HCT116 (cell line): ENCODE measurements around the gene PTPN20. TPM values are rescaled to one million over a fixed set of nuclear protein-coding genes. Genes with fewer than 3 reads are reported as not detected.

ENCODE experiments used
- ATAC-seq: fragments of 200-7000 bp; cut with Tn5 transposase; 2 replicates; pipeline ENCODE4 v1.9.1; 2020; ENCODE audit warnings: mild to moderate bottlenecking, moderate library complexity
- BruUV-seq: library from RNA; stranded (reverse); fragments of 400-500 nt; replicated peaks from 2 replicates; lab custom pipeline; 2021; lab: Mats Ljungman, UMichigan
- CTCF ChIA-PET: fragments of 300-600 bp; sonication (Branson Sonifier 250); formaldehyde crosslinking; loops from one replicate; lab custom pipeline; 2021; ENCODE audit warnings: antibody characterized with exemption; lab: Charles Lee
- POLR2A ChIA-PET: fragments of 300-600, 350-600 bp; sonication (Branson Sonifier 250); formaldehyde crosslinking; loops from one replicate; lab custom pipeline; 2021; ENCODE audit warnings: antibody characterized with exemption; lab: Charles Lee
- RAD21 ChIA-PET, 2 experiments: fragments of 300-600 bp; sonication (Branson Sonifier 250); formaldehyde crosslinking; loops; one replicate each; lab custom pipeline; 2023; ENCODE audit warnings: low total read pairs in 2 of 2; ENCODE audit not compliant: uncharacterized antibody in 2 of 2, unreplicated experiment in 2 of 2, low non-redundant PET in 1 of 2; lab: Charles Lee
- DNase-seq: peaks from one replicate; pipeline ENCODE4 v3.0.0-alpha.2; 2010; ENCODE audit warnings: low read depth, low spot score
- H2AFZ ChIP-seq: fragments of 200-600 bp; shearing (Covaris generic), sonication (generic); 2 replicates; pipeline ENCODE4 v1.6.1; 2017; ENCODE audit warnings: low read depth, mixed run types, mixed read lengths, antibody characterized with exemption, low read length; ENCODE audit not compliant: poor library complexity, severe bottlenecking
- H3K27ac ChIP-seq: 2 replicates; pipeline ENCODE4 v1.5.1; 2012; ENCODE audit warnings: low read depth, low read length
- H3K27me3 ChIP-seq: fragments of 200-600 bp; sonication (generic); 2 replicates; pipeline ENCODE4 v1.6.1; 2016; ENCODE audit warnings: mixed run types, low read length, mixed read lengths; ENCODE audit not compliant: insufficient read depth
- H3K36me3 ChIP-seq, 2 experiments: fragments of 200-500 bp in 1 of 2; fragments of 200-600 bp in 1 of 2; sonication (Bioruptor generic) in 1 of 2; sonication (generic) in 1 of 2; 2 replicates each; pipeline versions ENCODE4 v1.5.1 to v1.6.1; 2014 to 2016; ENCODE audit warnings: low read length in 2 of 2, inconsistent platforms in 1 of 2, mixed read lengths in 1 of 2, mixed run types in 1 of 2; ENCODE audit not compliant: insufficient read depth in 2 of 2, control insufficient read depth in 1 of 2
- H3K4me1 ChIP-seq, 2 experiments: fragments of 200-600 bp in 1 of 2; sonication (generic) in 1 of 2; 2 replicates each; pipeline versions ENCODE4 v1.5.1 to v1.6.1; 2012 to 2017; ENCODE audit warnings: low read length in 2 of 2, inconsistent platforms in 1 of 2, mild to moderate bottlenecking in 1 of 2, mixed read lengths in 1 of 2, mixed run types in 1 of 2, moderate library complexity in 1 of 2; ENCODE audit not compliant: insufficient read depth in 2 of 2, control insufficient read depth in 1 of 2
- H3K4me2 ChIP-seq: fragments of 200-600 bp; sonication (generic); 2 replicates; pipeline ENCODE4 v1.6.1; 2017; ENCODE audit warnings: mixed run types, low read length, mixed read lengths
- H3K4me3 ChIP-seq, 2 experiments: fragments of 200-600 bp in 1 of 2; sonication (generic) in 1 of 2; replicated peaks in 1 of 2; 2 replicates each; pipeline ENCODE4 v1.5.1; 2011 to 2016; ENCODE audit warnings: low read length in 2 of 2, control low read depth in 1 of 2, low read depth in 1 of 2, mild to moderate bottlenecking in 1 of 2, mixed read lengths in 1 of 2, mixed run types in 1 of 2
- H3K79me2 ChIP-seq: fragments of 200-600 bp; sonication (generic); 2 replicates; pipeline ENCODE4 v1.6.1; 2017; ENCODE audit warnings: mild to moderate bottlenecking, mixed run types, low read length, moderate library complexity, mixed read lengths; ENCODE audit not compliant: insufficient read depth
- H3K9ac ChIP-seq: fragments of 200-600 bp; sonication (generic); 2 replicates; pipeline ENCODE4 v1.6.1; 2016; ENCODE audit warnings: low read length, mixed read lengths
- H3K9me2 ChIP-seq: fragments of 200-600 bp; sonication (generic), shearing (Covaris generic); 2 replicates; pipeline ENCODE4 v1.6.1; 2017; ENCODE audit warnings: mixed run types, mild to moderate bottlenecking, moderate library complexity; ENCODE audit not compliant: insufficient read depth
- H3K9me3 ChIP-seq, 2 experiments: fragments of 200-500 bp in 1 of 2; fragments of 200-600 bp in 1 of 2; sonication (Bioruptor generic) in 1 of 2; sonication (generic) in 1 of 2; 2 replicates each; pipeline ENCODE4 v1.6.1; 2014 to 2017; ENCODE audit warnings: low read length in 2 of 2, mixed read lengths in 2 of 2, inconsistent platforms in 1 of 2, low read depth in 1 of 2, mild to moderate bottlenecking in 1 of 2, mixed run types in 1 of 2, moderate library complexity in 1 of 2; ENCODE audit not compliant: control insufficient read depth in 1 of 2, insufficient read depth in 1 of 2
- H4K20me1 ChIP-seq: fragments of 200-600 bp; sonication (generic), shearing (Covaris generic); 2 replicates; pipeline ENCODE4 v1.6.1; 2017; ENCODE audit warnings: mixed run types, mild to moderate bottlenecking, moderate library complexity; ENCODE audit not compliant: insufficient read depth
- CBX3 ChIP-seq: IDR thresholded peaks from 2 replicates; pipeline ENCODE4 v1.6.1; 2012; ENCODE audit warnings: low read depth
- ELF1 ChIP-seq: IDR thresholded peaks from 2 replicates; pipeline ENCODE4 v1.6.1; 2012; ENCODE audit warnings: low read depth, borderline replicate concordance
- EZH2 ChIP-seq: fragments of 200-600 bp; sonication (generic); IDR thresholded peaks from 2 replicates; pipeline ENCODE4 v1.6.1; 2017; ENCODE audit warnings: antibody characterized with exemption, mixed run types
- EZH2phosphoT487 ChIP-seq: fragments of 200-600 bp; IDR thresholded peaks from 2 replicates; pipeline ENCODE4 v1.6.1; 2018; ENCODE audit warnings: antibody characterized with exemption, borderline replicate concordance
- FOSL1 ChIP-seq: IDR thresholded peaks from 2 replicates; pipeline ENCODE4 v1.6.1; 2012; ENCODE audit warnings: low read depth
- JUND ChIP-seq: IDR thresholded peaks from 2 replicates; pipeline ENCODE4 v1.6.1; 2012
- POLR2A ChIP-seq: IDR thresholded peaks from 2 replicates; pipeline ENCODE4 v1.7.0; 2011; ENCODE audit warnings: borderline replicate concordance; ENCODE audit not compliant: insufficient read depth, insufficient read length; ENCODE audit errors: extremely low read depth
- POLR2AphosphoS5 ChIP-seq: IDR thresholded peaks from 2 replicates; pipeline ENCODE4 v1.6.1; 2011; ENCODE audit warnings: mild to moderate bottlenecking, low read depth, low read length, moderate library complexity
- RAD21 ChIP-seq: IDR thresholded peaks from 2 replicates; pipeline ENCODE4 v1.6.1; 2012; ENCODE audit warnings: low read depth, mild to moderate bottlenecking
- REST ChIP-seq: IDR thresholded peaks from 2 replicates; pipeline ENCODE4 v1.6.1; 2012; ENCODE audit warnings: low read depth
- SIN3A ChIP-seq: IDR thresholded peaks from 2 replicates; pipeline ENCODE4 v1.6.1; 2012; ENCODE audit warnings: low read depth
- SP1 ChIP-seq: IDR thresholded peaks from 2 replicates; pipeline ENCODE4 v1.6.1; 2012; ENCODE audit warnings: low read depth
- SRF ChIP-seq: IDR thresholded peaks from 2 replicates; pipeline ENCODE4 v1.6.1; 2012; ENCODE audit warnings: low read depth
- TCF7L2 ChIP-seq: IDR thresholded peaks from 2 replicates; pipeline ENCODE4 v1.7.0; 2011; ENCODE audit warnings: borderline replicate concordance, inconsistent platforms; ENCODE audit not compliant: insufficient read depth, insufficient read length; ENCODE audit errors: extremely low read depth
- YY1 ChIP-seq: IDR thresholded peaks from 2 replicates; pipeline ENCODE4 v1.6.1; 2011; ENCODE audit warnings: low read length, low read depth, moderate library complexity, mild to moderate bottlenecking; ENCODE audit not compliant: insufficient replicate concordance; ENCODE audit errors: extremely low read depth
- ZBTB33 ChIP-seq: IDR thresholded peaks from 2 replicates; pipeline ENCODE4 v1.6.1; 2011; ENCODE audit warnings: mild to moderate bottlenecking, low read length, moderate library complexity; ENCODE audit not compliant: insufficient replicate concordance; ENCODE audit errors: extremely low read depth
- ZFX ChIP-seq: fragments of 450-650 bp; IDR thresholded peaks from 2 replicates; pipeline ENCODE4 v1.6.1; 2017
- ZNF274 ChIP-seq: fragments of 200-500 bp; sonication (Bioruptor generic); IDR thresholded peaks from 2 replicates; pipeline ENCODE4 v1.6.1; 2014; ENCODE audit warnings: mild to moderate bottlenecking, low read depth, low read length, inconsistent platforms
- intact Hi-C: fragments of 100-400 bp; cut with micrococcal nuclease; formaldehyde crosslinking; loops from 2 replicates; pipeline ENCODE4 v1.10.0; 2022
- total RNA-seq: library from RNA; stranded (reverse); gene quantifications from one replicate; pipeline ENCODE4 v1.2.1, GENCODE V29; 2021; ENCODE audit not compliant: unreplicated experiment
- TF ChIP-seq, protein P1 (sequence below), 3 experiments: fragments of 200-600 bp in 1 of 3; sonication (generic) in 1 of 3; IDR thresholded peaks in 2 of 3; conservative IDR thresholded peaks in 1 of 3; 2 replicates each; pipeline ENCODE4 v1.5.1; 2012 to 2017; ENCODE audit warnings: low read depth in 2 of 3, low read length in 2 of 3, antibody characterized with exemption in 1 of 3, borderline replicate concordance in 1 of 3, control low read depth in 1 of 3, mild to moderate bottlenecking in 1 of 3, mixed read lengths in 1 of 3, mixed run types in 1 of 3, moderate library complexity in 1 of 3; ENCODE audit not compliant: insufficient read depth in 1 of 3

The PTPN20 gene
- total RNA-seq, 1 experiment from 2014 or later, result not detected

DNA sequence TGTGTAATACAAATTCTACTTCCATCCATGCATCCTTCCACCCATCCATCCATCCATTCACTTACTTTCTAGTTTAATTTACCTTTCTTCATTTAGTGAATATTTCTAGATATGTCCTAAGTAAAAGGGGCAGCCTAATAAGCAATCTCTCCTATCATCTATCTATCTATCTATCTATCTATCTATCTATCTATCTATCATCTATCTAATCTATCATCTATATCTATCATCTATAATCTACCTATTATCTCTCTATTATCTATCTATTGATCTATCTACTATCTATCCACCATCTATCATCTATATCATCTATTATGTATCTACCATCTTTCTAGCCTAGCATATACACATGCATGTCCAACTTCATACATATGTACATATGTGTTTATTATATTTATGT, 104.2 kb downstream of the PTPN20 start:
- H3K4me1 ChIP-seq, result no peaks in the 10 kb centered on the region
- ATAC-seq (no peak), DNase-seq (no peak)
- no TSS peak for BruUV-seq
- CTCF ChIA-PET, result no interaction called here
- H3K27me3 ChIP-seq, result no peaks in the 10 kb centered on the region
- no peak overlapping the region for H3K4me2 ChIP-seq
- no peaks in the 10 kb centered on the region for H3K79me2 ChIP-seq
- RAD21 ChIA-PET, result no interaction called here
- no peak overlapping the region for H3K9ac ChIP-seq
- H3K9me3 ChIP-seq, result no peaks in the 10 kb centered on the region
- intact Hi-C loops, result no loop called here
- H2AFZ ChIP-seq, result no peak overlapping the region
- TF ChIP-seq FOSL1 (no peak), SP1 (no peak), ZBTB33 (no peak), ELF1 (no peak), CBX3 (no peak), EZH2phosphoT487 (no peak), POLR2AphosphoS5 (no peak), ZFX (no peak), EZH2 (no peak), REST (no peak), ZNF274 (no peak), YY1 (no peak), TCF7L2 (no peak), RAD21 (no peak), POLR2A (no peak), SIN3A (no peak), JUND (no peak), SRF (no peak)
- TF ChIP-seq, protein P1, sequence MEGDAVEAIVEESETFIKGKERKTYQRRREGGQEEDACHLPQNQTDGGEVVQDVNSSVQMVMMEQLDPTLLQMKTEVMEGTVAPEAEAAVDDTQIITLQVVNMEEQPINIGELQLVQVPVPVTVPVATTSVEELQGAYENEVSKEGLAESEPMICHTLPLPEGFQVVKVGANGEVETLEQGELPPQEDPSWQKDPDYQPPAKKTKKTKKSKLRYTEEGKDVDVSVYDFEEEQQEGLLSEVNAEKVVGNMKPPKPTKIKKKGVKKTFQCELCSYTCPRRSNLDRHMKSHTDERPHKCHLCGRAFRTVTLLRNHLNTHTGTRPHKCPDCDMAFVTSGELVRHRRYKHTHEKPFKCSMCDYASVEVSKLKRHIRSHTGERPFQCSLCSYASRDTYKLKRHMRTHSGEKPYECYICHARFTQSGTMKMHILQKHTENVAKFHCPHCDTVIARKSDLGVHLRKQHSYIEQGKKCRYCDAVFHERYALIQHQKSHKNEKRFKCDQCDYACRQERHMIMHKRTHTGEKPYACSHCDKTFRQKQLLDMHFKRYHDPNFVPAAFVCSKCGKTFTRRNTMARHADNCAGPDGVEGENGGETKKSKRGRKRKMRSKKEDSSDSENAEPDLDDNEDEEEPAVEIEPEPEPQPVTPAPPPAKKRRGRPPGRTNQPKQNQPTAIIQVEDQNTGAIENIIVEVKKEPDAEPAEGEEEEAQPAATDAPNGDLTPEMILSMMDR (IDR thresholded peaks at IDR 0.05 in 2 of 3, conservative IDR thresholded peaks at IDR 0.05 in 1 of 3; ENCODE audit: borderline replicate concordance in 1 of 3, insufficient read depth in 1 of 3, low read depth in 2 of 3, low read length in 2 of 3), result no peak
- TF ChIP-seq, all 23 proteins: peak for 0
- Histone ChIP-seq H3K36me3 (no peaks in the 10 kb centered on the region), H3K27ac (no peak overlapping the region), H3K4me3 (no peak overlapping the region), H4K20me1 (no peaks in the 10 kb centered on the region), H3K9me2 (no peaks in the 10 kb centered on the region)
- POLR2A ChIA-PET, result no interaction called here
